Tibial nerve (tissue), 4 donors: Measurements from ENCODE around the gene VRK3. TPM values are rescaled to one million over a fixed set of nuclear protein-coding genes. Genes with fewer than 3 reads are reported as not detected.

Experiments
- DNase-seq, 2 donors: peaks; one replicate each; pipeline ENCODE4 v3.0.0-alpha.2; 2019; ENCODE audit warnings: low spot score in 2 of 2
- H3K27ac ChIP-seq, 4 donors: fragments of 200-600 bp; sonication (generic) in 3 of 4; one replicate each; pipeline ENCODE4 v1.5.1; 2017 to 2019; ENCODE audit warnings: mild to moderate bottlenecking in 1 of 4
- H3K27me3 ChIP-seq, 2 donors: fragments of 200-600 bp; sonication (generic) in 1 of 2; one replicate each; pipeline versions ENCODE4 v1.5.1 to v1.6.0; 2017 to 2019
- H3K36me3 ChIP-seq, 3 donors: fragments of 200-600 bp; sonication (generic); one replicate each; pipeline ENCODE4 v1.5.1; 2018 to 2019
- H3K4me1 ChIP-seq, 4 donors: fragments of 200-600 bp; sonication (generic) in 3 of 4; one replicate each; pipeline ENCODE4 v1.5.1; 2017 to 2019
- H3K4me3 ChIP-seq, 4 donors: fragments of 200-600 bp; sonication (generic) in 3 of 4; one replicate each; pipeline ENCODE4 v1.5.1; 2017 to 2019; ENCODE audit warnings: mild to moderate bottlenecking in 1 of 4, moderate library complexity in 1 of 4
- H3K9me3 ChIP-seq, 4 donors: fragments of 200-600 bp; sonication (generic) in 3 of 4; one replicate each; pipeline ENCODE4 v1.5.1; 2017 to 2019
- CTCF ChIP-seq, 5 experiments: fragments of 200-600 bp in 3 of 5; fragments of 450-650 bp in 2 of 5; sonication (generic) in 3 of 5; IDR thresholded peaks; one replicate each; pipeline ENCODE4 v1.5.1; 2016 to 2019; ENCODE audit warnings: antibody characterized with exemption in 5 of 5, mild to moderate bottlenecking in 3 of 5, moderate library complexity in 2 of 5
- EP300 ChIP-seq, 2 donors: sonication (generic); formaldehyde crosslinking; IDR thresholded peaks; one replicate each; pipeline ENCODE4 v1.6.1; 2017; ENCODE audit warnings: antibody characterized with exemption in 2 of 2, mild to moderate bottlenecking in 1 of 2
- POLR2A ChIP-seq, 2 donors: fragments of 450-650 bp; IDR thresholded peaks; one replicate each; pipeline ENCODE4 v1.6.1; 2017; ENCODE audit warnings: antibody characterized with exemption in 2 of 2, mild to moderate bottlenecking in 2 of 2, moderate library complexity in 2 of 2
- WGBS, 2 donors: methylation state at CpG; one replicate each; pipeline ENCODE4 v1.1.5; 2018; 5-methylcytosine and 5-hydroxymethylcytosine counted together
- total RNA-seq, 4 donors: library from RNA; depleted of rRNA; stranded (reverse); fragments of >200 nt; gene quantifications; one replicate each; pipeline ENCODE4 v1.1.0, GENCODE V29; 2016

Gene VRK3
- total RNA-seq, 4 donors from 2014 or later, result 25.7 to 51.3 (median 30.1) TPM

GRCh38 chr19:50022823-50023222 is 2.3 kb downstream of the VRK3 start:
- Histone ChIP-seq H3K9me3 (no peaks in the 10 kb centered on the region), H3K36me3 (peaks cover 2 to 38% (median 5%) of the 10 kb centered on the region in 3 donors), H3K27me3 (no peaks in the 10 kb centered on the region), H3K4me3 (no peak overlapping the region), H3K4me1 (peaks cover 0 to 48% (median 19%) of the 10 kb centered on the region in 4 donors), H3K27ac (no peak overlapping the region)
- WGBS, 2 donors, result 76 to 80% methylated on average over 7 of the region's 7 CpGs
- no peak for DNase-seq
- TF ChIP-seq CTCF (IDR thresholded peaks at IDR 0.05) (no peak), EP300 (IDR thresholded peaks at IDR 0.05) (no peak), POLR2A (IDR thresholded peaks at IDR 0.05) (no peak)

- Histone ChIP-seq H3K36me3 (peaks cover 7 to 60% (median 17%) of the 10 kb centered on the region in 3 donors), H3K9me3 (no peaks in the 10 kb centered on the region), H3K27ac (no peak overlapping the region), H3K27me3 (no peaks in the 10 kb centered on the region), H3K4me3 (no peak overlapping the region), H3K4me1 (peaks cover 0 to 30% (median 10%) of the 10 kb centered on the region in 4 donors)
- no peak for TF ChIP-seq POLR2A (IDR thresholded peaks at IDR 0.05)
- TF ChIP-seq CTCF (IDR thresholded peaks at IDR 0.05), result no peak
- TF ChIP-seq EP300 (IDR thresholded peaks at IDR 0.05), result no peak
- 86% methylated on average over 6 of the region's 6 CpGs for WGBS, 2 donors
- DNase-seq, result no peak
Observed at GRCh38 chr19:50020481-50020880, 4.7 kb downstream of the VRK3 start.

GRCh38 chr19:50016225-50016807 is 8.9 kb downstream of the VRK3 start:
- H3K27ac ChIP-seq, result no peak overlapping the region
- TF ChIP-seq POLR2A (IDR thresholded peaks at IDR 0.05) (no peak), CTCF (IDR thresholded peaks at IDR 0.05) (no peak), EP300 (IDR thresholded peaks at IDR 0.05) (no peak)
- H3K4me3 ChIP-seq, result no peak overlapping the region
- H3K27me3 ChIP-seq, result no peaks in the 10 kb centered on the region
- H3K9me3 ChIP-seq, result no peaks in the 10 kb centered on the region
- 73 to 82% methylated on average over 1 of the region's 1 CpG for WGBS, 2 donors
- H3K36me3 ChIP-seq, result peaks cover 7 to 87% (median 26%) of the 10 kb centered on the region in 3 donors
- no peaks in the 10 kb centered on the region for H3K4me1 ChIP-seq
- no peak for DNase-seq

GRCh38 chr19:50008532-50008931 is 16.6 kb downstream of the VRK3 start:
- H3K27ac ChIP-seq, result no peak overlapping the region
- H3K4me1 ChIP-seq, result peaks cover 0 to 18% (median 2%) of the 10 kb centered on the region in 4 donors
- WGBS, 2 donors, result 52 to 55% methylated on average over 10 of the region's 10 CpGs
- no peak overlapping the region for H3K4me3 ChIP-seq
- H3K36me3 ChIP-seq, result peaks cover 5 to 93% (median 11%) of the 10 kb centered on the region in 3 donors
- H3K27me3 ChIP-seq, result no peaks in the 10 kb centered on the region
- DNase-seq, result no peak
- TF ChIP-seq EP300 (IDR thresholded peaks at IDR 0.05) (no peak), POLR2A (IDR thresholded peaks at IDR 0.05) (no peak), CTCF (IDR thresholded peaks at IDR 0.05) (no peak)
- H3K9me3 ChIP-seq, result no peaks in the 10 kb centered on the region

- DNase-seq, result no peak
- Histone ChIP-seq H3K27me3 (no peaks in the 10 kb centered on the region), H3K36me3 (peaks cover 5 to 93% (median 17%) of the 10 kb centered on the region in 3 donors), H3K27ac (no peak overlapping the region), H3K9me3 (no peaks in the 10 kb centered on the region), H3K4me1 (peaks cover 0 to 24% (median 2%) of the 10 kb centered on the region in 4 donors), H3K4me3 (no peak overlapping the region)
- TF ChIP-seq POLR2A (IDR thresholded peaks at IDR 0.05) (no peak), CTCF (IDR thresholded peaks at IDR 0.05) (no peak), EP300 (IDR thresholded peaks at IDR 0.05) (no peak)
- WGBS, 2 donors, result 96 to 100% methylated on average over 2 of the region's 2 CpGs
Observed at GRCh38 chr19:50007947-50008346, 17.2 kb downstream of the VRK3 start.
